OCI-LY3 (cell line): Measurements from ENCODE around the gene POU3F4.

Source experiments
- H2AFZ ChIP-seq: fragments of 200-600, 300-600 bp; shearing (Covaris generic); 2 replicates; pipeline ENCODE4 v1.6.0; 2014; ENCODE audit warnings: antibody characterized with exemption, low read depth, low read length
- H3K27ac ChIP-seq: fragments of 200-600, 300-600 bp; sonication (generic); 2 replicates; pipeline ENCODE4 v1.5.1; 2014; ENCODE audit warnings: mild to moderate bottlenecking, low read length, moderate library complexity, mixed read lengths
- H3K27me3 ChIP-seq: fragments of 200-600, 300-600 bp; sonication (generic); 2 replicates; pipeline ENCODE4 v1.6.1; 2014; ENCODE audit warnings: low read depth, low read length, mixed read lengths
- H3K36me3 ChIP-seq: fragments of 200-600, 300-600 bp; sonication (generic); replicated peaks from 2 replicates; pipeline ENCODE3; 2014; ENCODE audit warnings: low read depth, low read length, mixed read lengths
- H3K4me1 ChIP-seq: fragments of 300-600, 200-600 bp; sonication (generic); 2 replicates; pipeline ENCODE4 v1.6.1; 2014; ENCODE audit warnings: low read length, mixed read lengths
- H3K4me2 ChIP-seq: fragments of 200-600, 300-600 bp; sonication (generic); 2 replicates; pipeline ENCODE4 v1.6.1; 2014; ENCODE audit warnings: low read length, mixed read lengths
- H3K4me3 ChIP-seq: fragments of 300-600, 200-600 bp; sonication (generic); 2 replicates; pipeline ENCODE4 v1.5.1; 2014; ENCODE audit warnings: antibody characterized with exemption, mild to moderate bottlenecking, low read length, moderate library complexity
- H3K79me2 ChIP-seq: fragments of 300-600, 200-600 bp; shearing (Covaris generic); 2 replicates; pipeline ENCODE4 v1.6.1; 2014; ENCODE audit warnings: mild to moderate bottlenecking, low read length, mixed read lengths
- H3K9ac ChIP-seq: fragments of 300-600, 200-600 bp; shearing (Covaris generic); 2 replicates; pipeline ENCODE4 v1.6.0; 2014; ENCODE audit warnings: mild to moderate bottlenecking, low read length, moderate library complexity
- H3K9me3 ChIP-seq: fragments of 200-600, 300-600 bp; shearing (Covaris generic); 2 replicates; pipeline ENCODE4 v1.6.1; 2014; ENCODE audit warnings: low read length, mixed read lengths; ENCODE audit not compliant: insufficient read depth
- H4K20me1 ChIP-seq: fragments of 200-600, 300-600 bp; sonication (generic); 2 replicates; pipeline ENCODE4 v1.6.1; 2016; ENCODE audit warnings: low read length, mixed read lengths; ENCODE audit not compliant: insufficient read depth
- EZH2phosphoT487 ChIP-seq: fragments of 200-600 bp; shearing (Covaris generic); IDR thresholded peaks from 2 replicates; pipeline ENCODE4 v1.6.1; 2018; ENCODE audit warnings: antibody characterized with exemption, mixed run types, low read depth
- TF ChIP-seq, protein P1 (sequence below): fragments of 200-600, 300-600 bp; sonication (generic); IDR thresholded peaks from 2 replicates; pipeline ENCODE4 v1.5.1; 2014; ENCODE audit warnings: antibody characterized with exemption, low read length, low read depth

Gene POU3F4

DNA sequence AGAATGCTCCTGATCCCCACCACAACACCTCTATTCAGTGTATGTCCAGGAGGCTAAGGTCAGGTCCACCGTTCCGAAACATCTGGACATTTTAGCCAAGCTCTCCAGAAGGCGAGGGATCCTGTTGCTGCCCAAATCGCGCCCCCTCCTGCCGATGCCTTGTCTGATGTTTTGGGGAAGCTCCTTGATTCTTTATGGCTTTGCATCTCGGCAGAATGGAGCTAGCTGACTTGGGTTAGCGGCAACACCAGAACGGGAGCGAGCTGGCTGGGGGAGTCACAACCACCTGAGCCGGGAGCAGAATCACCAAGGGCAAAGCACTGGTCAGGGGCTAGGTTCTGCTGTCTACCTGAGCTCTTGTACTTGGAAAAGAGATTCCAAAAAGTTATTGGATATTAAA is 6.6 kb upstream of the POU3F4 start:
- TF ChIP-seq EZH2phosphoT487: no peak
- TF ChIP-seq, protein P1, sequence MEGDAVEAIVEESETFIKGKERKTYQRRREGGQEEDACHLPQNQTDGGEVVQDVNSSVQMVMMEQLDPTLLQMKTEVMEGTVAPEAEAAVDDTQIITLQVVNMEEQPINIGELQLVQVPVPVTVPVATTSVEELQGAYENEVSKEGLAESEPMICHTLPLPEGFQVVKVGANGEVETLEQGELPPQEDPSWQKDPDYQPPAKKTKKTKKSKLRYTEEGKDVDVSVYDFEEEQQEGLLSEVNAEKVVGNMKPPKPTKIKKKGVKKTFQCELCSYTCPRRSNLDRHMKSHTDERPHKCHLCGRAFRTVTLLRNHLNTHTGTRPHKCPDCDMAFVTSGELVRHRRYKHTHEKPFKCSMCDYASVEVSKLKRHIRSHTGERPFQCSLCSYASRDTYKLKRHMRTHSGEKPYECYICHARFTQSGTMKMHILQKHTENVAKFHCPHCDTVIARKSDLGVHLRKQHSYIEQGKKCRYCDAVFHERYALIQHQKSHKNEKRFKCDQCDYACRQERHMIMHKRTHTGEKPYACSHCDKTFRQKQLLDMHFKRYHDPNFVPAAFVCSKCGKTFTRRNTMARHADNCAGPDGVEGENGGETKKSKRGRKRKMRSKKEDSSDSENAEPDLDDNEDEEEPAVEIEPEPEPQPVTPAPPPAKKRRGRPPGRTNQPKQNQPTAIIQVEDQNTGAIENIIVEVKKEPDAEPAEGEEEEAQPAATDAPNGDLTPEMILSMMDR: no peak
- H3K4me3 ChIP-seq: no peak overlapping the region

DNA sequence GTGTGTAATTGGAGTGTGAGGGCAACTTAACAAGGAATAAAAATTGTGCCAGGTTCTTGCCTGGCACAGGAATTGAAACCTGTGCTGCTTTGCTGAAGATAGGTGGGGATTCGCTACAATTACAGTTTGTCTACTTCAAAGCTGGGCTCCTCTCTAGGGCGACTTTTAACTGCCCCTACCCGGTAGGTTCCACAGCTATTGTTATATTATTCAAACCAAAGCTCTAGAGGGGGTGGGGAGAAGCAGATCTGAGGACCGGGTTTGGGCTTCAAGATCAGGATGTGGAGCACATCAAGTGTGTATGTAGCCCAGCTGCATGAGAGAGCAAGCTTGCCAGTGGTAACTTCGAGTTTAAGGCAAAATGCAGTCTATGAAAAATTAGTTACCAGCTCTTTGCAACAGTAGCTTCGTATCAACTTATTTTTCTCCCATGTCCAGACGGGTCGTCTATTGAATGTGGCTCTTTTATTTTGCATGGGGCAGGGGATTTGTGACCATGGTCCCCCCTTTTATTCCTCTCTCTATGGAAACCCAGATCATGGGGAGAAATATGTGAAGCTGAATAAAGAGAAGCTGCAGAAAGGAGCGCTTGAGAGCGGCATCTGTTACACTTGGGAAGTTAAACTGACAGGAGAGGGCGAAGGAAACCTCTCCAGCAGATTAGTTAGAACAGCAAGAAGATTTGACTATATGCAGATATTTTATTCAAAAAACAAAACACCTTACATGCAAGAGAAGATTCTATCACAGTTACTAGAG is 3.2 kb upstream of the POU3F4 start:
- H3K9me3 ChIP-seq: no peaks in the 10 kb centered on the region
- H3K4me1 ChIP-seq: no peaks in the 10 kb centered on the region
- no peak overlapping the region for H3K27ac ChIP-seq
- H3K27me3 ChIP-seq: no peaks in the 10 kb centered on the region
- no peaks in the 10 kb centered on the region for H4K20me1 ChIP-seq
- no peak overlapping the region for H2AFZ ChIP-seq
- H3K9ac ChIP-seq: no peak overlapping the region
- no peak overlapping the region for H3K4me2 ChIP-seq
- H3K4me3 ChIP-seq: no peak overlapping the region
- no peaks in the 10 kb centered on the region for H3K79me2 ChIP-seq
- TF ChIP-seq EZH2phosphoT487: no peak
- no peaks in the 10 kb centered on the region for H3K36me3 ChIP-seq

More for the DNA sequence above, 6.6 kb upstream of the POU3F4 start:
- Histone ChIP-seq H3K4me1 (no peaks in the 10 kb centered on the region), H3K9ac (no peak overlapping the region), H3K9me3 (no peaks in the 10 kb centered on the region), H3K36me3 (no peaks in the 10 kb centered on the region), H2AFZ (no peak overlapping the region), H3K4me2 (no peak overlapping the region), H3K27me3 (no peaks in the 10 kb centered on the region), H4K20me1 (no peaks in the 10 kb centered on the region), H3K79me2 (no peaks in the 10 kb centered on the region), H3K27ac (no peak overlapping the region)

DNA sequence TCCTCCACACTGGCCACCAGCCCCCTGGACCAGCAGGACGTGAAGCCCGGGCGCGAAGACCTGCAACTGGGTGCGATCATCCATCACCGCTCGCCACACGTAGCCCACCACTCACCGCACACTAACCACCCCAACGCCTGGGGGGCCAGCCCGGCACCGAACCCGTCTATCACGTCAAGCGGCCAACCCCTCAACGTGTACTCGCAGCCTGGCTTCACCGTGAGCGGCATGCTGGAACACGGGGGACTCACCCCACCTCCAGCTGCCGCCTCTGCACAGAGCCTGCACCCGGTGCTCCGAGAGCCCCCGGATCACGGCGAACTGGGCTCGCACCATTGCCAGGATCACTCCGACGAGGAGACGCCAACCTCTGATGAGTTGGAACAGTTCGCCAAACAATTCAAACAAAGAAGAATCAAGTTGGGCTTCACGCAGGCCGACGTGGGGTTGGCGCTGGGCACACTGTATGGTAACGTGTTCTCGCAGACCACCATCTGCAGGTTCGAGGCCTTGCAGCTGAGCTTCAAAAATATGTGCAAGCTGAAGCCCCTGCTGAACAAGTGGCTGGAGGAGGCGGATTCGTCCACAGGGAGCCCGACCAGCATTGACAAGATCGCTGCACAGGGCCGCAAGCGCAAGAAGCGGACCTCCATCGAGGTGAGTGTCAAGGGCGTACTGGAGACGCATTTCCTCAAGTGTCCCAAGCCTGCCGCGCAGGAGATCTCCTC is 600 bp downstream of the POU3F4 start:
- no peak overlapping the region for H3K27ac ChIP-seq
- H3K36me3 ChIP-seq: no peaks in the 10 kb centered on the region
- TF ChIP-seq, protein P1: no peak
- no peak for TF ChIP-seq EZH2phosphoT487
- no peaks in the 10 kb centered on the region for H3K4me1 ChIP-seq
- H4K20me1 ChIP-seq: no peaks in the 10 kb centered on the region
- H3K27me3 ChIP-seq: no peaks in the 10 kb centered on the region
- H3K4me3 ChIP-seq: no peak overlapping the region
- no peak overlapping the region for H3K9ac ChIP-seq
- no peak overlapping the region for H2AFZ ChIP-seq
- no peaks in the 10 kb centered on the region for H3K79me2 ChIP-seq
- no peaks in the 10 kb centered on the region for H3K9me3 ChIP-seq
- H3K4me2 ChIP-seq: no peak overlapping the region

DNA sequence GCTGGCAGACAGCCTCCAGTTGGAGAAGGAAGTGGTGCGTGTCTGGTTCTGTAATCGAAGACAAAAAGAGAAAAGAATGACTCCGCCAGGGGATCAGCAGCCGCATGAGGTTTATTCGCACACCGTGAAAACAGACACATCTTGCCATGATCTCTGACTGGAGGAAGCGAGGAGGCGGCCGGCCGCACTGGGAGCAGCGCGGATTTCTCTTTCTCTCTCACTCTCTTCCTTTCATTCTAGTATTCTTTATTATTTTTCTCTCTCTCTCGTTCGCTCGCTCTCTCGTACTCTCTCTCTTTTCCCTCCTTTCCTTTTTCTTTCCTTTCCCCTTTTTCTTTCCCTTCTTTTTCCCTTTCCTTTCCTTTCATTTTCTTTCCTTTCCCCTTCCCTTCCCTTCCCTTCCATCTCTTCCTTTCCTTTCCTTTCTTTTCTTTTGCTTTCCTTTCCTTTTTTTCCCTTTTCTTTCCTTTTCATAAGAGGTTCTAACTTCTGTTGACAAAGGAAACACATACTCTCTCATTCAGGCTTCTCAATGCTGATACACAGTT is 1.2 kb downstream of the POU3F4 start:
- no peaks in the 10 kb centered on the region for H3K79me2 ChIP-seq
- no peak overlapping the region for H3K9ac ChIP-seq
- H3K4me1 ChIP-seq: no peaks in the 10 kb centered on the region
- no peaks in the 10 kb centered on the region for H3K36me3 ChIP-seq
- H2AFZ ChIP-seq: no peak overlapping the region
- H3K27me3 ChIP-seq: no peaks in the 10 kb centered on the region
- TF ChIP-seq EZH2phosphoT487: no peak
- TF ChIP-seq, protein P1: no peak
- no peaks in the 10 kb centered on the region for H4K20me1 ChIP-seq
- no peaks in the 10 kb centered on the region for H3K9me3 ChIP-seq
- no peak overlapping the region for H3K4me2 ChIP-seq
- no peak overlapping the region for H3K27ac ChIP-seq
- no peak overlapping the region for H3K4me3 ChIP-seq
